PC-9 (cell line): Measurements from ENCODE around the gene GAPDHS.

Experiments
- EZH2 ChIP-seq: fragments of 200-600 bp; sonication (generic); IDR thresholded peaks from 2 replicates; pipeline ENCODE4 v1.8.0; 2017; ENCODE audit warnings: antibody characterized with exemption, low read depth
- TF ChIP-seq, protein P1 (sequence below): fragments of 200-600 bp; sonication (generic); conservative IDR thresholded peaks from 2 replicates; pipeline ENCODE4 v1.6.1; 2017; ENCODE audit warnings: mixed run types, antibody characterized with exemption, mild to moderate bottlenecking, moderate library complexity

DNA sequence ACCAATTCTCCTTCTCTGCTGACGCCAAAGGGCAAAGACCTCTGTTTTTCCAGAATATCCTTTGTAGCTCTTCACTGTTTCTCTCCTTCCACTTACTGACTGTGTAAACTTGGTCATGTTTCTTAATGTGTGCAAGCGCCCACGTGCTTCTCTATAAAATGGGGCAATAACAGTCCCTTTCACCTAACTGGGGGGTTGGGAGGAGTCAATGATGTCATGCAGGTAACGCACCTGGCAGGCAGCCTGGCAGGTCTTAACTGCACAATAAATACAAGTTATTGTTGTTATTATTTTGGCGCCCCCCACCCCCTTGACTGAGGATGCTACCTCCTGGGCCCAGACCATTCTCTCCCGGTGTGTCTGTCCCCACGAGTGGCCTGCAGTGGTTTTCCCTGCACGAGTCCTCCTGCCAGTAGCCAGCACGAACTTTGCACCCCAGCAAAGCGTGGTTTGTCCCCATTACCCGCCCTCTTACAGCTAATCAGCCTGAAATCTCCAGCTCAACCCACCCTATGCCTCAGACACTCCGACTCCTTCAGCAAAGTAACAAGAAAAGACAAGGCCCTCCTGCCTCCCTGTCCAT is 10.4 kb upstream of the GAPDHS start:
- TF ChIP-seq, protein P1, sequence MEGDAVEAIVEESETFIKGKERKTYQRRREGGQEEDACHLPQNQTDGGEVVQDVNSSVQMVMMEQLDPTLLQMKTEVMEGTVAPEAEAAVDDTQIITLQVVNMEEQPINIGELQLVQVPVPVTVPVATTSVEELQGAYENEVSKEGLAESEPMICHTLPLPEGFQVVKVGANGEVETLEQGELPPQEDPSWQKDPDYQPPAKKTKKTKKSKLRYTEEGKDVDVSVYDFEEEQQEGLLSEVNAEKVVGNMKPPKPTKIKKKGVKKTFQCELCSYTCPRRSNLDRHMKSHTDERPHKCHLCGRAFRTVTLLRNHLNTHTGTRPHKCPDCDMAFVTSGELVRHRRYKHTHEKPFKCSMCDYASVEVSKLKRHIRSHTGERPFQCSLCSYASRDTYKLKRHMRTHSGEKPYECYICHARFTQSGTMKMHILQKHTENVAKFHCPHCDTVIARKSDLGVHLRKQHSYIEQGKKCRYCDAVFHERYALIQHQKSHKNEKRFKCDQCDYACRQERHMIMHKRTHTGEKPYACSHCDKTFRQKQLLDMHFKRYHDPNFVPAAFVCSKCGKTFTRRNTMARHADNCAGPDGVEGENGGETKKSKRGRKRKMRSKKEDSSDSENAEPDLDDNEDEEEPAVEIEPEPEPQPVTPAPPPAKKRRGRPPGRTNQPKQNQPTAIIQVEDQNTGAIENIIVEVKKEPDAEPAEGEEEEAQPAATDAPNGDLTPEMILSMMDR, result no peak
- TF ChIP-seq EZH2, result no peak
